SK-N-SH treated with all-trans-retinoic acid at 6 μM for 48 hours (cell line): ENCODE data around the gene ZNF492.

ENCODE experiments used
- ATAC-seq: fragments of 200-7000 bp; cut with Tn5 transposase; 3 replicates; pipeline ENCODE4 v1.9.1; 2020; ENCODE audit warnings: mild to moderate bottlenecking, moderate library complexity
- ARNTL ChIP-seq: fragments of 450-650 bp; formaldehyde crosslinking; IDR thresholded peaks from 2 replicates; pipeline ENCODE4 v1.5.0; 2020; ENCODE audit warnings: low read depth, mild to moderate bottlenecking, moderate library complexity, borderline replicate concordance
- BACH2 ChIP-seq: fragments of 250-450 bp; sonication (Bioruptor Pico); IDR thresholded peaks from 2 replicates; pipeline ENCODE4 v1.9.0; 2021; ENCODE audit warnings: mild to moderate bottlenecking, borderline replicate concordance
- CREB5 ChIP-seq: fragments of 250-450 bp; sonication (Bioruptor Pico); IDR thresholded peaks from 2 replicates; pipeline ENCODE4 v1.5.1; 2020; ENCODE audit warnings: low read depth, mild to moderate bottlenecking, moderate library complexity
- CSDC2 ChIP-seq: fragments of 250-450 bp; sonication (Bioruptor Pico); IDR thresholded peaks from 2 replicates; pipeline ENCODE4 v1.5.0; 2020; ENCODE audit warnings: mild to moderate bottlenecking, moderate library complexity
- ESRRG ChIP-seq: fragments of 250-450 bp; sonication (Bioruptor Pico); IDR thresholded peaks from 2 replicates; pipeline ENCODE4 v1.6.1; 2021; ENCODE audit warnings: mild to moderate bottlenecking
- GLIS3 ChIP-seq: fragments of 250-450 bp; sonication (Bioruptor Pico); IDR thresholded peaks from 2 replicates; pipeline ENCODE4 v1.5.0; 2020; ENCODE audit warnings: mild to moderate bottlenecking, moderate library complexity
- ISL1 ChIP-seq: fragments of 250-450 bp; sonication (Bioruptor Pico); IDR thresholded peaks from 2 replicates; pipeline ENCODE4 v2.1.2; 2022; ENCODE audit warnings: mild to moderate bottlenecking, moderate library complexity
- OSR1 ChIP-seq: fragments of 250-450 bp; sonication (Bioruptor Pico); IDR thresholded peaks from 2 replicates; pipeline ENCODE4 v1.8.0; 2022; ENCODE audit warnings: moderate library complexity, mild to moderate bottlenecking, inconsistent platforms
- PATZ1 ChIP-seq: fragments of 250-450 bp; sonication (Bioruptor Pico); IDR thresholded peaks from 2 replicates; pipeline ENCODE4 v1.8.0; 2020; ENCODE audit warnings: mild to moderate bottlenecking, moderate library complexity, borderline replicate concordance
- POU6F1 ChIP-seq: fragments of 250-450 bp; sonication (Bioruptor Pico); IDR thresholded peaks from 2 replicates; pipeline ENCODE4 v1.8.0; 2021; ENCODE audit warnings: low read depth, mild to moderate bottlenecking, moderate library complexity, borderline replicate concordance
- PPARA ChIP-seq: fragments of 250-450 bp; sonication (Bioruptor Pico); IDR thresholded peaks from 2 replicates; pipeline ENCODE4 v1.5.0; 2020; ENCODE audit warnings: mild to moderate bottlenecking, borderline replicate concordance
- RARB ChIP-seq: fragments of 250-450 bp; sonication (Bioruptor Pico); IDR thresholded peaks from 2 replicates; pipeline ENCODE4 v1.8.0; 2021; ENCODE audit warnings: mild to moderate bottlenecking, moderate library complexity
- SNAI2 ChIP-seq: fragments of 250-450 bp; sonication (Bioruptor Pico); IDR thresholded peaks from 2 replicates; pipeline ENCODE4 v1.5.0; 2020; ENCODE audit warnings: mild to moderate bottlenecking, moderate library complexity
- TCF4 ChIP-seq: fragments of 250-450 bp; sonication (Bioruptor Pico); IDR thresholded peaks from 2 replicates; pipeline ENCODE4 v1.8.0; 2021; ENCODE audit warnings: mild to moderate bottlenecking, moderate library complexity, borderline replicate concordance
- TOX ChIP-seq: fragments of 250-450 bp; sonication (Bioruptor Pico); IDR thresholded peaks from 2 replicates; pipeline ENCODE4 v1.8.0; 2021; ENCODE audit warnings: mild to moderate bottlenecking, moderate library complexity, borderline replicate concordance
- TSHZ2 ChIP-seq: fragments of 250-450 bp; sonication (Bioruptor Pico); IDR thresholded peaks from 2 replicates; pipeline ENCODE4 v1.5.0; 2020; ENCODE audit warnings: mild to moderate bottlenecking, moderate library complexity
- ZC3H10 ChIP-seq: fragments of 250-450 bp; sonication (Bioruptor Pico); IDR thresholded peaks from 2 replicates; pipeline ENCODE4 v1.5.1; 2021; ENCODE audit warnings: mild to moderate bottlenecking, moderate library complexity
- ZFP30 ChIP-seq: fragments of 450-650 bp; formaldehyde crosslinking; IDR thresholded peaks from 2 replicates; pipeline ENCODE4 v1.5.0; 2022; ENCODE audit warnings: mild to moderate bottlenecking, moderate library complexity
- ZNF70 ChIP-seq: fragments of 450-650 bp; formaldehyde crosslinking; IDR thresholded peaks from 2 replicates; pipeline ENCODE4 v1.5.0; 2020; ENCODE audit warnings: mild to moderate bottlenecking, moderate library complexity
- ZNF8 ChIP-seq: fragments of 450-650 bp; formaldehyde crosslinking; IDR thresholded peaks from 2 replicates; pipeline ENCODE4 v1.5.0; 2020; ENCODE audit warnings: mild to moderate bottlenecking, moderate library complexity

The ZNF492 gene

GRCh38 chr19:22607653-22608430 lies 26.3 kb upstream of the ZNF492 start (continued):
- TF ChIP-seq TOX (no peak), ISL1 (CRISPR knock-in tag) (no peak), TSHZ2 (CRISPR knock-in tag) (no peak)

DNA sequence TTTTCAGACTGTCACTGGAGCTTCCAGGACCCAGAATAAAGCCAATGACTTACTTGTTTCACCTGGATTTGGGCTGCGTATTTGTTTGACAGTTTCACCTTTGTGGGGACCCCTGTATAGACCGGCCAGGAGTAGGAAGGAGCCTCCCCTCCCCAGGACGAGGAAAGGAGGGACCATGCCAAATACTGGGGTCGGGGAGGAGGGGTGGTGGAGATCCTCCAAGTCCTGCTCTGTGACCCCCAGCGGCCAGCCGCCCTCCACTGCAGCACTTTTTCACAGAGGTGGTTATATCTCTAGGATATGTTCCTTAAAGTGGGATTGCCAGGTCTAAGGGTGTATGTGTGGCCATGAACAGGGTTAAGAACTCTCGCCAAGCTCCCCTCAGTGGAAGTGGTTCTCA lies 25.7 kb upstream of the ZNF492 start:
- no peak for TF ChIP-seq ZNF8 (CRISPR knock-in tag)
- no peak for ATAC-seq

- TF ChIP-seq SNAI2 (no peak), ZFP30 (CRISPR knock-in tag) (no peak), TCF4 (CRISPR knock-in tag) (no peak), ZC3H10 (no peak), ZNF70 (CRISPR knock-in tag) (no peak), ZNF8 (CRISPR knock-in tag) (no peak), GLIS3 (CRISPR knock-in tag) (no peak), CSDC2 (CRISPR knock-in tag) (no peak), PPARA (no peak), ESRRG (CRISPR knock-in tag) (no peak), ISL1 (CRISPR knock-in tag) (no peak), OSR1 (no peak), TOX (no peak), RARB (no peak), TSHZ2 (CRISPR knock-in tag) (no peak), POU6F1 (CRISPR knock-in tag) (no peak), PATZ1 (no peak)
- TF ChIP-seq, all 23 proteins: peak for 0
- ATAC-seq = no peak
Observed at GRCh38 chr19:22609630-22610029, 24.5 kb upstream of the ZNF492 start.

DNA sequence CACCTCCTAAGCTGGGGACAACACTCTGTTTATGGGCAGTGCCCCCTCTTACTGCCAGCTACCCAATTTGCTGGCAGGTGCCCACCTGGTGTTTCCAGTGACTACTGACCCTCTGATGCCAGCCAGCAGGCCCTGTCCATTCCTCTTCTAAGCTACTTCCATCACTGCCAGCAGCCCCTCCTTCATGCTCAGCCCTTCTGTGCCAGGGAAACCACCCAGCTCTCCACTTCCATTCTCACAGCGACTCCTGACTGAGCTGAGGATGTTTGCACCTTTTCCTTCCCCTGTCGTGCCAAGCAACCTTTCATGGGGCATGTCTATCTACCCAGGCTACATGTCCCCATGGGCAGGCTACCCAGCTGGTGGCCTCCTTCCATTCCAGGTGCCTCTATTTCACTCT lies 24.0 kb upstream of the ZNF492 start:
- ATAC-seq = no peak
- no peak for TF ChIP-seq POU6F1 (CRISPR knock-in tag)
- TF ChIP-seq ZNF70 (CRISPR knock-in tag) = no peak
- TF ChIP-seq CSDC2 (CRISPR knock-in tag) = no peak
- TF ChIP-seq TSHZ2 (CRISPR knock-in tag) = no peak
- no peak for TF ChIP-seq ESRRG (CRISPR knock-in tag)
- TF ChIP-seq GLIS3 (CRISPR knock-in tag) = no peak
- TF ChIP-seq ZC3H10 = no peak
- no peak for TF ChIP-seq ARNTL (CRISPR knock-in tag)
- no peak for TF ChIP-seq SNAI2
- no peak for TF ChIP-seq BACH2 (CRISPR knock-in tag)
- no peak for TF ChIP-seq TCF4 (CRISPR knock-in tag)
- TF ChIP-seq CREB5 = no peak
- no peak for TF ChIP-seq OSR1
- no peak for TF ChIP-seq ISL1 (CRISPR knock-in tag)
